Activated T-helper 2 cell treated with anti-CD3 and anti-CD28 coated beads, Interferon-gamma antibody, Interleukin-2, Interleukin-4, amounts not matched to agents 10 μg/mL and 5 μg/mL and 100 μg/mL, durations not matched to agents 14 hours and 24 hours and 36 hours (primary cell): ENCODE data around the gene DACH1. TPM values are rescaled to one million over a fixed set of nuclear protein-coding genes. Genes with fewer than 3 reads are reported as not detected.

Experiments used
- DNase-seq: peaks from one replicate; pipeline ENCODE4 v3.0.0; 2021; ENCODE audit warnings: low spot score
- H3K27ac Mint-ChIP-seq: one replicate; pipeline ENCODE4 v1.8.0; 2021; ENCODE audit warnings: mixed read lengths
- H3K27me3 Mint-ChIP-seq: one replicate; pipeline ENCODE4 v1.8.0; 2021; ENCODE audit warnings: low read depth, mixed read lengths
- H3K36me3 Mint-ChIP-seq: one replicate; pipeline ENCODE4 v1.8.0; 2021; ENCODE audit warnings: low read depth, mixed read lengths
- H3K4me1 Mint-ChIP-seq: one replicate; pipeline ENCODE4 v1.8.0; 2021; ENCODE audit warnings: low read depth, mixed read lengths
- H3K4me3 Mint-ChIP-seq: one replicate; pipeline ENCODE4 v1.8.0; 2021; ENCODE audit warnings: low read depth, mild to moderate bottlenecking, moderate library complexity, mixed read lengths
- H3K9me3 Mint-ChIP-seq: one replicate; pipeline ENCODE4 v1.8.0; 2021; ENCODE audit warnings: mixed read lengths
- intact Hi-C: fragments of 100-400 bp; cut with micrococcal nuclease; formaldehyde crosslinking; loops from one replicate; pipeline ENCODE4 v1.15.1; 2023
- total RNA-seq: library from RNA; stranded (reverse); gene quantifications from 2 replicates; pipeline ENCODE4 v1.2.3, GENCODE V29; 2022

The DACH1 gene
- total RNA-seq, 1 donor from 2014 or later = not detected

DNA sequence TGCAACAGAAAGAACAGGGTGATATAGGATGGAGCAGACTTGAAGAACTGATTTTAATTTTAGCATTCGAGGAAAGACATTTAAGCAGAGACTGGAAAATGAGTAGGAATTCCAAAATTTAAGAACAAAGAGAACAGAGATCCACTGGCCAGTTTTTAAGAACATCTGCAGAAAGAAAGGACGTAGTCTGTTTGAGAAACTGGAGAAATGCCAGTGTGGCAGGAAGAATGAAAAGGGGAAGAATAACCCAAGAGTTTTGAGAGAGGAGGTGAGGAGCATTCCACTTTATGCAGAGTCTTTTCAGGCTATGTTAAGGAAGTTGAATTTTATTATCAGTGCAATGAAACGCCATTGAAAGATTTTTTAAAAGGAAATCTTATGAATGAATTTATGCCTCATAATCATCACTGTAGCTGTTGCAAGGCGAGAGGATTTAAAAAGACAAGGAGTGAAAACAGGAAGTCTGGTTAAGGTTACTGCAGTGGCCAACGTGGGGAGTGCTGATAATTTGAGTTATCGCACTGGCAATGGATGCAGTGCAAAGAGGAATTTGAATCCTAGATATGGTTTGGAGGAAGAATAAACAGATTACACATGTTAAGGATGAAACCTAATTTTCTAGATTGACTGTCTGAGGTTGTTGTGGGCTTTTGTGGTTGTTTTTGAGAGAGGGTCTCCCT, 253.8 kb downstream of the DACH1 start:
- H3K4me1 Mint-ChIP-seq = peaks cover 9% of the 10 kb centered on the region
- H3K27me3 Mint-ChIP-seq = no peaks in the 10 kb centered on the region
- H3K27ac Mint-ChIP-seq = no peak overlapping the region
- no peaks in the 10 kb centered on the region for H3K36me3 Mint-ChIP-seq
- H3K4me3 Mint-ChIP-seq = no peak overlapping the region
- intact Hi-C loops = no loop called here
- no peaks in the 10 kb centered on the region for H3K9me3 Mint-ChIP-seq
- no peak for DNase-seq

DNA sequence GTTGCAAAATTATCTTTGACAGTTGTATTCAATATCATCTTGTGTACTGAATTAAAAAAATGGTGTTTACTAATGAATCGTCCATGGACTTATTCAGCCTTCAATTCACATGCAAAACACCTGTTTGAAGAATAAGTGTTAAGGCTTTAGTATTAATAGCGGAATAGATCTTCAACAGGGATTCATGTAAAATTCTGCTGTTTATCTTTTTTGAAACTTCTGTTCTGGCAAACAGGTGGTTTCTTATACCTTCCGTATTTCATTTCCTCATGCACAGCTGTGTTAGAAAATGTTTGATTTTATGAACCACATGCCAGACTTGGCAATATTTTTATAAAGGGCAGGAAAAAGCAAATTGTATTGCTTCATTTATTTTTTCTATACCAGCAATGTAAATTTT, 255.7 kb downstream of the DACH1 start:
- Mint-ChIP-seq H3K9me3 (no peaks in the 10 kb centered on the region), H3K4me3 (no peak overlapping the region), H3K27me3 (no peaks in the 10 kb centered on the region), H3K36me3 (no peaks in the 10 kb centered on the region), H3K27ac (no peak overlapping the region), H3K4me1 (peaks cover 9% of the 10 kb centered on the region)
- intact Hi-C loops = no loop called here
- DNase-seq = no peak

GRCh38 chr13:71610876-71611275, 256.1 kb downstream of the DACH1 start:
- no peak for DNase-seq
- peaks cover 9% of the 10 kb centered on the region for H3K4me1 Mint-ChIP-seq
- H3K36me3 Mint-ChIP-seq = no peaks in the 10 kb centered on the region
- no peak overlapping the region for H3K27ac Mint-ChIP-seq
- intact Hi-C loops = no loop called here
- H3K4me3 Mint-ChIP-seq = no peak overlapping the region
- no peaks in the 10 kb centered on the region for H3K9me3 Mint-ChIP-seq
- no peaks in the 10 kb centered on the region for H3K27me3 Mint-ChIP-seq

GRCh38 chr13:71609271-71609670, 257.7 kb downstream of the DACH1 start:
- H3K27ac Mint-ChIP-seq = no peak overlapping the region

GRCh38 chr13:71607575-71607974, 259.4 kb downstream of the DACH1 start:
- Mint-ChIP-seq H3K4me1 (peaks cover 6% of the 10 kb centered on the region), H3K27me3 (peaks cover 1% of the 10 kb centered on the region), H3K9me3 (no peaks in the 10 kb centered on the region), H3K27ac (no peak overlapping the region), H3K36me3 (no peaks in the 10 kb centered on the region), H3K4me3 (no peak overlapping the region)
- no peak for DNase-seq
- intact Hi-C loops = no loop called here

More at GRCh38 chr13:71609271-71609670, 257.7 kb downstream of the DACH1 start:
- H3K4me3 Mint-ChIP-seq = no peak overlapping the region
- H3K36me3 Mint-ChIP-seq = no peaks in the 10 kb centered on the region
- H3K4me1 Mint-ChIP-seq = peaks cover 9% of the 10 kb centered on the region
- no peaks in the 10 kb centered on the region for H3K9me3 Mint-ChIP-seq
- H3K27me3 Mint-ChIP-seq = peaks cover 1% of the 10 kb centered on the region
- no peak for DNase-seq
- intact Hi-C loops = no loop called here

GRCh38 chr13:71606818-71607217, 260.2 kb downstream of the DACH1 start:
- intact Hi-C loops = no loop called here
- no peaks in the 10 kb centered on the region for H3K36me3 Mint-ChIP-seq

GRCh38 chr13:71605744-71606143, 261.3 kb downstream of the DACH1 start:
- Mint-ChIP-seq H3K9me3 (no peaks in the 10 kb centered on the region), H3K4me3 (no peak overlapping the region), H3K36me3 (no peaks in the 10 kb centered on the region), H3K4me1 (peaks cover 3% of the 10 kb centered on the region), H3K27me3 (peaks cover 1% of the 10 kb centered on the region), H3K27ac (no peak overlapping the region)
- intact Hi-C loops = no loop called here
- no peak for DNase-seq

More at GRCh38 chr13:71606818-71607217, 260.2 kb downstream of the DACH1 start:
- H3K27ac Mint-ChIP-seq = no peak overlapping the region
- H3K9me3 Mint-ChIP-seq = no peaks in the 10 kb centered on the region
- no peak for DNase-seq
- peaks cover 1% of the 10 kb centered on the region for H3K27me3 Mint-ChIP-seq
- H3K4me3 Mint-ChIP-seq = no peak overlapping the region
- peaks cover 6% of the 10 kb centered on the region for H3K4me1 Mint-ChIP-seq

GRCh38 chr13:71603255-71603654, 263.7 kb downstream of the DACH1 start:
- intact Hi-C loops = no loop called here
- no peak for DNase-seq
- Mint-ChIP-seq H3K36me3 (no peaks in the 10 kb centered on the region), H3K9me3 (no peaks in the 10 kb centered on the region), H3K4me3 (no peak overlapping the region), H3K4me1 (no peaks in the 10 kb centered on the region), H3K27me3 (peaks cover 1% of the 10 kb centered on the region), H3K27ac (no peak overlapping the region)

GRCh38 chr13:71602344-71602743, 264.7 kb downstream of the DACH1 start:
- no peak overlapping the region for H3K27ac Mint-ChIP-seq
- no peaks in the 10 kb centered on the region for H3K9me3 Mint-ChIP-seq
- no peaks in the 10 kb centered on the region for H3K4me1 Mint-ChIP-seq
- no peaks in the 10 kb centered on the region for H3K36me3 Mint-ChIP-seq
- DNase-seq = no peak
- no peak overlapping the region for H3K4me3 Mint-ChIP-seq
- H3K27me3 Mint-ChIP-seq = peaks cover 1% of the 10 kb centered on the region
- intact Hi-C loops = no loop called here

DNA sequence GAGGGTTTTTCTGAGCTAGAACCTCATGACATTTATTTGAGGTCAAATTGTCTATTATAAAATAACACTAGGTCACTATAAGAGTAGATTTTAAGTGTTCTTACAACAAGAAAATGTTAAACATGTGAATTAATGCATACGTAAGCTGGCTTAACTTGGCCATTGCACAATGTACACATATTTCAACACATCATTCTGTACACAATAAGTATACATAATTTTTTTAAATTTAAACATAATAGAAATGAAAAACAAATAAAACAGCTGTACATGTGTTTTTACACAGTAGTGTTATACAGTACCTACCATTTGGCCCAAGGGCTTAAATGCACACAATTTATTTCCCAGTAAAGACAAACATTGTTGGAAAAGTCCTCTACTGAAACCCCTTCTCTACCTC, 269.9 kb downstream of the DACH1 start:
- DNase-seq = no peak
- Mint-ChIP-seq H3K4me3 (no peak overlapping the region), H3K4me1 (no peaks in the 10 kb centered on the region), H3K9me3 (no peaks in the 10 kb centered on the region), H3K36me3 (no peaks in the 10 kb centered on the region), H3K27ac (no peak overlapping the region), H3K27me3 (no peaks in the 10 kb centered on the region)
- intact Hi-C loops = no loop called here

DNA sequence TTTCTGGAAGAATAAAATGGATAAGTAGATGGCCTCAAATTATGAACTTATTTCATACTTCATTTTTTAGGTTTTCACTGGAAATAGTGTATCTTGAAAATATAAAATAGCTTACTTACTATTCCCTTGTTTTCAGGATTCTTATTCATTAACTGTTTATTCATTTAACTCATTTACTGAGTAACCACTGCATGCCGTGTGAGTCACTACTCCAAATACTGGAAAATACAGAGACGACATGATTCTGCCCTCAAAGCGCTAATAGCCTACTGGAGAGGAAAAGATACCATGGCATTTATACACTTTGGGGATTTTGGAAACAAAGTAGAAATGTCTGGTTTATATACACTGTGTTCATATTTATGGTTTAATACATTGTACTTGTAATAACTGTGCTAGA, 270.9 kb downstream of the DACH1 start:
- H3K9me3 Mint-ChIP-seq = no peaks in the 10 kb centered on the region
- H3K4me3 Mint-ChIP-seq = no peak overlapping the region
- intact Hi-C loops = no loop called here
- H3K27ac Mint-ChIP-seq = no peak overlapping the region
- no peaks in the 10 kb centered on the region for H3K27me3 Mint-ChIP-seq
- no peaks in the 10 kb centered on the region for H3K36me3 Mint-ChIP-seq
- DNase-seq = no peak
- no peaks in the 10 kb centered on the region for H3K4me1 Mint-ChIP-seq

DNA sequence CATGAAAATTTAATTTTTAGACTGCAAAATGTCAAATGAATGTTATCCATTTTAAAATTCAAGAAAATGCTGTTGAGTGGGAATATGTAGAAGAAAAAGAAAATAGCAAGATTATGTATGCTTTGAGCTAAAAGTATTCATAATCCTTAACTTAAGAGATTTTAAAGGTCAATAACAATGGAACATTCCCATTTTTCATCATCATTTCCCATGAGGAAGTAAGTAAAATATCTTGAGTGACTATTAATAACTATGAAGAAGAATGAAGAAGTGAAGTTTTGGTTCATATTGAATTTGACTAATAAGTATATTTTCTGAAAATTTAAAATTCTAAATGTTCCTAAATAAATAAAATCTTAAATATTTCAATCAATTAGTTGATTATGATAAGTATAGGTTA, 273.4 kb downstream of the DACH1 start:
- no peaks in the 10 kb centered on the region for H3K36me3 Mint-ChIP-seq
- no peak overlapping the region for H3K4me3 Mint-ChIP-seq
- no peak overlapping the region for H3K27ac Mint-ChIP-seq
- no peak for DNase-seq
- intact Hi-C loops = no loop called here
- no peaks in the 10 kb centered on the region for H3K27me3 Mint-ChIP-seq
- H3K4me1 Mint-ChIP-seq = no peaks in the 10 kb centered on the region
- H3K9me3 Mint-ChIP-seq = no peaks in the 10 kb centered on the region

- no peaks in the 10 kb centered on the region for H3K4me1 Mint-ChIP-seq
- intact Hi-C loops = no loop called here
- no peaks in the 10 kb centered on the region for H3K27me3 Mint-ChIP-seq
- H3K4me3 Mint-ChIP-seq = no peak overlapping the region
- DNase-seq = no peak
- no peak overlapping the region for H3K27ac Mint-ChIP-seq
- H3K36me3 Mint-ChIP-seq = no peaks in the 10 kb centered on the region
- no peaks in the 10 kb centered on the region for H3K9me3 Mint-ChIP-seq
Observed at GRCh38 chr13:71591374-71591773, 275.6 kb downstream of the DACH1 start.

DNA sequence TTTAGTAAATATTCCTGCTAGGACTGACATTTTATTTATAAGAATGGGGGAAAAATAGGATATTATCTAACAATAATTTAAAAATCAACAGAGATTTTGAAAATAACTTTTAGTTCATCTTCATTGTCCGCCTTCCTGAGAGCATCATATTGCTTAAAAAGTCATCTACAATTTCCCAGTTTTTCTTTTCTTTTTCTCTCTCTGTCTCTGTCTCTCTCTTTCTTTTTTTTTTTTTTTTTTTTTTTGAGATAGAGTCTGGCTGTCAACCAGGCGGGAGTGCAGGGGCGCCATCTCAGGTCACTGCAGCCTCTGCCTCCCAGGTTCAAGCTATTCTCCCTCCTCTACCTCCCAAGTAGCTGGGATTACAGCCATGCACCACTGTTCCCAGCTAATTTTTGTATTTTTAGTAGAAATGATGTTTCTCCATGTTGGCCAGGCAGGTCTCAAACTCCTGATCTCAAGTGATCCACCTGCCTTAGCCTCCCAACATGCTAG, 276.3 kb downstream of the DACH1 start:
- Mint-ChIP-seq H3K27me3 (no peaks in the 10 kb centered on the region), H3K27ac (no peak overlapping the region), H3K36me3 (no peaks in the 10 kb centered on the region), H3K4me3 (no peak overlapping the region), H3K4me1 (no peaks in the 10 kb centered on the region), H3K9me3 (no peaks in the 10 kb centered on the region)
- no peak for DNase-seq
- intact Hi-C loops = no loop called here
